ENCODE data around the gene OAS1.

Gene OAS1

GRCh38 chr12:112967858-112968257 is 61.1 kb downstream of the OAS1 start:
- no peak for DNase-seq
